Vagina (tissue), 2 donors: Measurements from ENCODE around the gene DPH3.

ENCODE experiments used
- POLR2A ChIP-seq, 2 donors: fragments of 450-650 bp; IDR thresholded peaks; one replicate each; pipeline ENCODE4 v1.6.1; 2017; ENCODE audit warnings: antibody characterized with exemption in 2 of 2, mild to moderate bottlenecking in 2 of 2, moderate library complexity in 2 of 2
- TF ChIP-seq, protein P1 (sequence below), 3 experiments: fragments of 450-650 bp in 2 of 3; fragments of 200-600 bp in 1 of 3; sonication (generic) in 1 of 3; IDR thresholded peaks; one replicate each; pipeline ENCODE4 v1.5.1; 2017 to 2019; ENCODE audit warnings: antibody characterized with exemption in 3 of 3, mild to moderate bottlenecking in 2 of 3, moderate library complexity in 2 of 3

DNA sequence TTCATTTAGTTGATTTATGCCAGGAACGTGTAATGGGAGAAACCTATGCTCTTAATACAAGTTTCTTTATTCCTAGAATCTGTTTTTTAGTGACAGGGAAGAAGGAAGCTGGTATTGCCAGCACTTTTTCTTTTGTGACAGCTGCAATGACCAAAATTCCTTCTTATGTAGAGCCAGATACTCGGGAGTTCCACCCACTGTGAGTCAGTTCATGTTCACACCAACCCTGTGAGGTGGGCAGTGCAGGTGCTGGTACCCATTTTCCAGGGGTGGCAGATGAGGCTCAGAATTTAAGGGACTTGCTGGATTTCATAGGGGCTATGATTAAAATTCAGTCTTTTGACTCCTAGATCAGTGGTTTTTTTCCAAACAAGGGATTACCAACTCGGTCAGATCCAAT lies 35.0 kb upstream of the DPH3 start:
- TF ChIP-seq, protein P1, sequence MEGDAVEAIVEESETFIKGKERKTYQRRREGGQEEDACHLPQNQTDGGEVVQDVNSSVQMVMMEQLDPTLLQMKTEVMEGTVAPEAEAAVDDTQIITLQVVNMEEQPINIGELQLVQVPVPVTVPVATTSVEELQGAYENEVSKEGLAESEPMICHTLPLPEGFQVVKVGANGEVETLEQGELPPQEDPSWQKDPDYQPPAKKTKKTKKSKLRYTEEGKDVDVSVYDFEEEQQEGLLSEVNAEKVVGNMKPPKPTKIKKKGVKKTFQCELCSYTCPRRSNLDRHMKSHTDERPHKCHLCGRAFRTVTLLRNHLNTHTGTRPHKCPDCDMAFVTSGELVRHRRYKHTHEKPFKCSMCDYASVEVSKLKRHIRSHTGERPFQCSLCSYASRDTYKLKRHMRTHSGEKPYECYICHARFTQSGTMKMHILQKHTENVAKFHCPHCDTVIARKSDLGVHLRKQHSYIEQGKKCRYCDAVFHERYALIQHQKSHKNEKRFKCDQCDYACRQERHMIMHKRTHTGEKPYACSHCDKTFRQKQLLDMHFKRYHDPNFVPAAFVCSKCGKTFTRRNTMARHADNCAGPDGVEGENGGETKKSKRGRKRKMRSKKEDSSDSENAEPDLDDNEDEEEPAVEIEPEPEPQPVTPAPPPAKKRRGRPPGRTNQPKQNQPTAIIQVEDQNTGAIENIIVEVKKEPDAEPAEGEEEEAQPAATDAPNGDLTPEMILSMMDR (IDR thresholded peaks at IDR 0.05), result no peak
- TF ChIP-seq POLR2A (IDR thresholded peaks at IDR 0.05), result no peak
